SK-N-SH (cell line): ENCODE results near the gene TPM3. TPM values are rescaled to one million over a fixed set of nuclear protein-coding genes. Genes with fewer than 3 reads are reported as not detected.

Source experiments
- CTCF ChIA-PET: fragments of 300-600, 350-600 bp; formaldehyde crosslinking; extraction: SDS; loops from one replicate; lab custom pipeline; 2021; lab: Yijun Ruan, JAX
- POLR2A ChIA-PET: fragments of 350-600 bp; sonication (Branson Sonifier 250); formaldehyde crosslinking; extraction: SDS; loops from one replicate; lab custom pipeline; 2020; ENCODE audit warnings: antibody characterized with exemption, inconsistent platforms; lab: Yijun Ruan, JAX
- DNase-seq: peaks from one replicate; pipeline ENCODE4 v3.0.0; 2012
- H2AFZ ChIP-seq: fragments of 200-600 bp; sonication (generic); 2 replicates; pipeline ENCODE4 v1.8.1; 2016; ENCODE audit warnings: antibody characterized with exemption, mild to moderate bottlenecking, low read depth
- H3F3A ChIP-seq: fragments of 200-600 bp; sonication (generic); replicated peaks from 2 replicates; pipeline ENCODE3; 2016; ENCODE audit warnings: antibody characterized with exemption, mild to moderate bottlenecking; ENCODE audit not compliant: insufficient read depth
- H3K27ac ChIP-seq, 2 experiments: fragments of 200-500 bp in 1 of 2; fragments of 200-600 bp in 1 of 2; sonication (Bioruptor generic) in 1 of 2; sonication (generic), shearing (Covaris generic) in 1 of 2; 2 replicates each; pipeline versions ENCODE4 v1.5.1 to v1.6.1; 2014 to 2016; ENCODE audit warnings: low read depth in 2 of 2, inconsistent platforms in 1 of 2, low read length in 1 of 2, mild to moderate bottlenecking in 1 of 2, mixed read lengths in 1 of 2
- H3K27me3 ChIP-seq: fragments of 200-600 bp; sonication (generic), shearing (Covaris generic); 2 replicates; pipeline ENCODE4 v1.6.1; 2016; ENCODE audit warnings: mixed run types; ENCODE audit not compliant: insufficient read depth
- H3K36me3 ChIP-seq, 2 experiments: fragments of 200-500 bp in 1 of 2; fragments of 200-600 bp in 1 of 2; sonication (Bioruptor generic) in 1 of 2; sonication (generic) in 1 of 2; replicated peaks in 1 of 2; 2 replicates each; pipeline versions ENCODE3 to v1.5.1; 2014 to 2016; ENCODE audit warnings: low read length in 1 of 2, mild to moderate bottlenecking in 1 of 2; ENCODE audit not compliant: insufficient read depth in 2 of 2, control insufficient read depth in 1 of 2
- H3K4me1 ChIP-seq, 2 experiments: fragments of 200-500 bp in 1 of 2; fragments of 200-600 bp in 1 of 2; sonication (Bioruptor generic) in 1 of 2; sonication (generic), shearing (Covaris generic) in 1 of 2; 2 replicates each; pipeline versions ENCODE4 v1.5.1 to v1.6.1; 2014 to 2016; ENCODE audit warnings: low read depth in 1 of 2, low read length in 1 of 2, mixed run types in 1 of 2; ENCODE audit not compliant: insufficient read depth in 2 of 2, control insufficient read depth in 1 of 2
- H3K4me2 ChIP-seq: fragments of 200-600 bp; sonication (generic), shearing (Covaris generic); 2 replicates; pipeline ENCODE4 v1.6.1; 2017; ENCODE audit warnings: mixed run types
- H3K4me3 ChIP-seq, 2 experiments: fragments of 200-500 bp in 1 of 2; fragments of 200-600 bp in 1 of 2; sonication (Bioruptor generic) in 1 of 2; sonication (generic), shearing (Covaris generic) in 1 of 2; 2 replicates each; pipeline versions ENCODE4 v1.5.1 to v1.8.1; 2014 to 2016; ENCODE audit warnings: low read depth in 2 of 2, inconsistent platforms in 1 of 2, low read length in 1 of 2, mild to moderate bottlenecking in 1 of 2, mixed read lengths in 1 of 2, moderate library complexity in 1 of 2
- H3K79me2 ChIP-seq: fragments of 200-600 bp; sonication (generic); 2 replicates; pipeline ENCODE4 v1.8.1; 2017; ENCODE audit warnings: mild to moderate bottlenecking; ENCODE audit not compliant: insufficient read depth
- H3K9ac ChIP-seq: fragments of 200-600 bp; sonication (generic); 2 replicates; pipeline ENCODE4 v1.6.1; 2017; ENCODE audit warnings: mixed run types
- H3K9me2 ChIP-seq: fragments of 200-600 bp; sonication (generic); 2 replicates; pipeline ENCODE4 v1.6.1; 2017; ENCODE audit warnings: mixed run types
- H3K9me3 ChIP-seq: fragments of 200-600 bp; sonication (generic); 2 replicates; pipeline ENCODE4 v1.6.1; 2017; ENCODE audit warnings: mixed run types, mild to moderate bottlenecking, moderate library complexity
- H4K20me1 ChIP-seq: fragments of 200-600 bp; sonication (generic); 2 replicates; pipeline ENCODE4 v1.6.1; 2017; ENCODE audit warnings: mild to moderate bottlenecking, mixed run types; ENCODE audit not compliant: insufficient read depth
- CHD2 ChIP-seq: fragments of 150-350 bp; IDR thresholded peaks from 2 replicates; pipeline ENCODE4 v1.6.1; 2018; ENCODE audit warnings: low read length; ENCODE audit not compliant: partially characterized antibody
- CTCF ChIP-seq: fragments of 200-600 bp; sonication (generic); IDR thresholded peaks from 2 replicates; pipeline ENCODE4 v1.6.1; 2017; ENCODE audit warnings: antibody characterized with exemption, mild to moderate bottlenecking, moderate library complexity
- ELF1 ChIP-seq: IDR thresholded peaks from 2 replicates; pipeline ENCODE4 v1.4.0; 2012
- EZH2phosphoT487 ChIP-seq: fragments of 200-600 bp; sonication (generic); IDR thresholded peaks from 2 replicates; pipeline ENCODE4 v1.6.1; 2017; ENCODE audit warnings: low read depth, mixed run types, mild to moderate bottlenecking, antibody characterized with exemption, moderate library complexity, borderline replicate concordance
- GABPA ChIP-seq: IDR thresholded peaks from 2 replicates; pipeline ENCODE4 v1.4.0; 2012; ENCODE audit warnings: low read depth, mild to moderate bottlenecking
- MEF2A ChIP-seq: IDR thresholded peaks from 2 replicates; pipeline ENCODE4 v1.4.0; 2012; ENCODE audit warnings: low read depth, borderline replicate concordance
- NRF1 ChIP-seq: IDR thresholded peaks from 2 replicates; pipeline ENCODE4 v1.6.1; 2012; ENCODE audit warnings: low read depth, mild to moderate bottlenecking, low read length
- PBX3 ChIP-seq: IDR thresholded peaks from 2 replicates; pipeline ENCODE4; 2012
- POLR2AphosphoS5 ChIP-seq: IDR thresholded peaks from 2 replicates; pipeline ENCODE4 v1.6.1; 2012; ENCODE audit warnings: low read depth, low read length
- RCOR1 ChIP-seq: fragments of 150-350 bp; IDR thresholded peaks from 2 replicates; pipeline ENCODE4 v1.6.1; 2017; ENCODE audit warnings: antibody characterized with exemption, low read length
- REST ChIP-seq: IDR thresholded peaks from 2 replicates; pipeline ENCODE4 v1.6.1; 2012; ENCODE audit warnings: mild to moderate bottlenecking, low read depth, low read length, moderate library complexity
- SIN3A ChIP-seq: IDR thresholded peaks from 2 replicates; pipeline ENCODE4 v1.6.1; 2012; ENCODE audit warnings: low read depth, mild to moderate bottlenecking, low read length, moderate library complexity, borderline replicate concordance
- USF1 ChIP-seq: IDR thresholded peaks from 2 replicates; pipeline ENCODE4 v1.4.0; 2012; ENCODE audit warnings: low read depth, borderline replicate concordance
- WGBS: methylation state at CpG from one replicate; pipeline ENCODE4 v1.1.6; 2017; ENCODE audit warnings: low lambda C conversion rate; 5-methylcytosine and 5-hydroxymethylcytosine counted together
- polyA plus RNA-seq, 3 experiments: library from polyadenylated mRNA; depleted of rRNA; stranded (reverse); fragments of >200 nt; gene quantifications; 2 replicates each; pipeline ENCODE4 v1.2.3, GENCODE V29; 2012

Gene TPM3
- polyA plus RNA-seq, 1 of the 3 experiments (the other 2 are of a cell fraction): 324 TPM

- Histone ChIP-seq H3K79me2 (peaks cover 99% of the 10 kb centered on the region), H3K27ac (no peak overlapping the region), H4K20me1 (peaks cover 92% of the 10 kb centered on the region), H3K27me3 (no peaks in the 10 kb centered on the region), H3K4me2 (no peak overlapping the region), H2AFZ (no peak overlapping the region), H3K9me3 (no peaks in the 10 kb centered on the region), H3K4me1 (no peaks in the 10 kb centered on the region), H3K4me3 (no peak overlapping the region), H3K9me2 (no peaks in the 10 kb centered on the region), H3F3A (peaks cover 3% of the 10 kb centered on the region), H3K36me3 (peaks cover 79 to 86% of the 10 kb centered on the region in 2 experiments), H3K9ac (no peak overlapping the region)
- TF ChIP-seq POLR2AphosphoS5 (0 out of 2 replicates have a peak, but pooled peaks have one; percentile 17), CTCF (no peak)
- POLR2A ChIA-PET: no interaction called here
- WGBS: 89% methylated on average over 4 of the region's 4 CpGs
- DNase-seq: no peak
- CTCF ChIA-PET: interaction anchor here (1.3 kb wide), 1 partner anchor 13 kb away, joined by 5 read pairs; no protein-coding TSS in a partner anchor
Measured at GRCh38 chr1:154171223-154171583, 20.7 kb downstream of the TPM3 start.

- H3F3A ChIP-seq: peaks cover 5% of the 10 kb centered on the region
- CTCF ChIA-PET: interaction anchor here (1.3 kb wide), 1 partner anchor 12 kb away, joined by 5 read pairs; no protein-coding TSS in a partner anchor
- no peaks in the 10 kb centered on the region for H3K27me3 ChIP-seq
- peaks cover 99% of the 10 kb centered on the region for H3K79me2 ChIP-seq
- peaks cover 80 to 86% of the 10 kb centered on the region in 2 experiments for H3K36me3 ChIP-seq
- DNase-seq: no peak
- peaks cover 92% of the 10 kb centered on the region for H4K20me1 ChIP-seq
- H3K4me3 ChIP-seq: no peak overlapping the region
- H2AFZ ChIP-seq: no peak overlapping the region
- H3K9me2 ChIP-seq: no peaks in the 10 kb centered on the region
- H3K9ac ChIP-seq: no peak overlapping the region
- no peaks in the 10 kb centered on the region for H3K4me1 ChIP-seq
- H3K9me3 ChIP-seq: no peaks in the 10 kb centered on the region
- TF ChIP-seq USF1 (peak; percentile 34; the same call in 1 of the 2 replicates), GABPA (no peak)
- no peak overlapping the region for H3K27ac ChIP-seq
- POLR2A ChIA-PET: no interaction called here
- no peak overlapping the region for H3K4me2 ChIP-seq
Measured at GRCh38 chr1:154170547-154171222, 21.2 kb downstream of the TPM3 start.

- H2AFZ ChIP-seq: no peak overlapping the region
- H3K79me2 ChIP-seq: peaks cover 97% of the 10 kb centered on the region
- DNase-seq: no peak
- no peak overlapping the region for H3K9ac ChIP-seq
- no peak overlapping the region for H3K27ac ChIP-seq
- H4K20me1 ChIP-seq: peaks cover 69% of the 10 kb centered on the region
- no peaks in the 10 kb centered on the region for H3K4me1 ChIP-seq
- no peaks in the 10 kb centered on the region for H3K27me3 ChIP-seq
- H3K4me3 ChIP-seq: no peak overlapping the region
- no peak overlapping the region for H3K4me2 ChIP-seq
- POLR2A ChIA-PET: no interaction called here
- CTCF ChIA-PET: no interaction called here
- no peaks in the 10 kb centered on the region for H3K9me3 ChIP-seq
- peaks cover 84 to 88% of the 10 kb centered on the region in 2 experiments for H3K36me3 ChIP-seq
- peaks cover 14% of the 10 kb centered on the region for H3F3A ChIP-seq
- H3K9me2 ChIP-seq: no peaks in the 10 kb centered on the region
- TF ChIP-seq PBX3: no peak
- TF ChIP-seq ELF1: no peak
- no peak for TF ChIP-seq NRF1
- no peak for TF ChIP-seq MEF2A
- no peak for TF ChIP-seq RCOR1
- TF ChIP-seq CHD2: no peak
- TF ChIP-seq EZH2phosphoT487: no peak
- TF ChIP-seq REST: no peak
- TF ChIP-seq SIN3A: no peak
Measured at GRCh38 chr1:154167461-154167860, 24.4 kb downstream of the TPM3 start.
